ENCODE data around the gene TTC4.

- TF ChIP-seq EZH2 (IDR thresholded peaks at IDR 0.05; ENCODE audit: low read depth, unreplicated experiment), result no peak
- peak; percentile 91 to 99 for TF ChIP-seq CTCF (conservative IDR thresholded peaks at IDR 0.05; ENCODE audit: low read depth in 2 of 2)
- TF ChIP-seq REST (IDR thresholded peaks at IDR 0.05; ENCODE audit: unreplicated experiment), result no peak
- TF ChIP-seq POLR2AphosphoS5 (IDR thresholded peaks at IDR 0.05; ENCODE audit: low read depth), result no peak
- TF ChIP-seq ZNF114 (CRISPR knock-in tag; IDR thresholded peaks at IDR 0.05), result no peak
- TF ChIP-seq CREB1 (CRISPR knock-in tag; IDR thresholded peaks at IDR 0.05; ENCODE audit: low read depth), result no peak
- TF ChIP-seq EZH2phosphoT487 (IDR thresholded peaks at IDR 0.05; ENCODE audit: unreplicated experiment), result no peak
- TF ChIP-seq ZNF462 (CRISPR knock-in tag; IDR thresholded peaks at IDR 0.05), result no peak
- TF ChIP-seq NANOG (IDR thresholded peaks at IDR 0.05; ENCODE audit: borderline replicate concordance), result no peak
- no peak for TF ChIP-seq ETS1 (IDR thresholded peaks at IDR 0.05)
- no peak for TF ChIP-seq JUNB (IDR thresholded peaks at IDR 0.05; ENCODE audit: unreplicated experiment)
- TF ChIP-seq STAT1 (IDR thresholded peaks at IDR 0.05; ENCODE audit: unreplicated experiment), result no peak
Measured at GRCh38 chr1:54791880-54792522, 76.3 kb downstream of the TTC4 start.

All from GM23338 (cell line).